PC-3 (cell line): ENCODE measurements around the gene GRID2IP.

Source experiments
- CTCF ChIP-seq: fragments of 300-600 bp; sonication (generic); conservative IDR thresholded peaks from 2 replicates; pipeline ENCODE4 v1.5.1; 2017; ENCODE audit warnings: antibody characterized with exemption, low read depth, mild to moderate bottlenecking, low read length
- EZH2phosphoT487 ChIP-seq: fragments of 300-600 bp; sonication (generic); IDR thresholded peaks from 2 replicates; pipeline ENCODE4 v1.6.1; 2018; ENCODE audit warnings: mild to moderate bottlenecking, antibody characterized with exemption, low read length, borderline replicate concordance

GRCh38 chr7:6505685-6506559, 45.3 kb downstream of the GRID2IP start:
- TF ChIP-seq EZH2phosphoT487 (no peak), CTCF (no peak)
